Spinal cord (tissue), 4 donors: ENCODE data around the gene ZBTB22. TPM values are rescaled to one million over a fixed set of nuclear protein-coding genes. Genes with fewer than 3 reads are reported as not detected.

Source experiments
- polyA plus RNA-seq, 2 donors: library from polyadenylated mRNA; unstranded; fragments of 120-200 nt; gene quantifications; one replicate each; pipeline ENCODE4 v1.2.1, GENCODE V29; 2013; ENCODE audit not compliant: insufficient read length in 2 of 2
- total RNA-seq, 2 donors: library from RNA; depleted of rRNA in 1 of 2; stranded (reverse); fragments of 120-200 nt in 1 of 2; fragments of >200 nt in 1 of 2; gene quantifications; one replicate each; pipeline versions ENCODE4 v1.2.3 to v1.2.4, GENCODE V29; 2013 to 2014

Gene ZBTB22
- total and polyA plus RNA-seq, 4 donors: 16.4 to 26.8 (median 25.4) TPM

Other genes with a start within 250 kb of the ZBTB22 start
- gene HLA-DPA1, start 244.1 kb downstream of the ZBTB22 start, total RNA-seq: 10 to 100 TPM; 19.8 to 23.1 TPM
- gene HLA-DPA1, start 244.1 kb downstream of the ZBTB22 start, polyA plus RNA-seq: 10 to 100 TPM in 1 of 2 donors, 1 to 10 TPM in 1; 6.6 to 13.7 TPM
- gene HLA-DPB1, start 241.8 kb downstream of the ZBTB22 start, total RNA-seq: 10 to 100 TPM; 15.4 to 21.3 TPM
- 10 to 100 TPM; 10.5 to 11.4 TPM for gene HLA-DPB1, start 241.8 kb downstream of the ZBTB22 start, polyA plus RNA-seq
- gene COL11A2, start 125.3 kb downstream of the ZBTB22 start, total RNA-seq: 1 to 10 TPM; 2.8 to 4.9 TPM
- 10 to 100 TPM; 10.4 to 12.6 TPM for gene COL11A2, start 125.3 kb downstream of the ZBTB22 start, polyA plus RNA-seq
- 10 to 100 TPM; 19.2 to 32.3 TPM for gene RXRB, start 117.1 kb downstream of the ZBTB22 start, total RNA-seq
- 10 to 100 TPM; 61.6 to 79.0 TPM for gene RXRB, start 117.1 kb downstream of the ZBTB22 start, polyA plus RNA-seq
- gene SLC39A7, start 116.9 kb downstream of the ZBTB22 start, total RNA-seq: 10 to 100 TPM; 55.0 to 87.3 TPM
- gene SLC39A7, start 116.9 kb downstream of the ZBTB22 start, polyA plus RNA-seq: 100 to 1,000 TPM in 1 of 2 donors, 10 to 100 TPM in 1; 86.7 to 103 TPM
- 10 to 100 TPM in 1 of 2 donors, 1 to 10 TPM in 1; 7.8 to 24.8 TPM for gene HSD17B8, start 113.1 kb downstream of the ZBTB22 start, total RNA-seq
- 10 to 100 TPM in 1 of 2 donors, 1 to 10 TPM in 1; 8.5 to 10.5 TPM for gene HSD17B8, start 113.1 kb downstream of the ZBTB22 start, polyA plus RNA-seq
- gene RING1, start 109.2 kb downstream of the ZBTB22 start, total RNA-seq: 10 to 100 TPM; 19.0 to 43.9 TPM
- 10 to 100 TPM; 63.3 to 71.0 TPM for gene RING1, start 109.2 kb downstream of the ZBTB22 start, polyA plus RNA-seq
- 10 to 100 TPM; 35.4 to 49.3 TPM for gene VPS52, start 45.9 kb downstream of the ZBTB22 start, total RNA-seq
- gene VPS52, start 45.9 kb downstream of the ZBTB22 start, polyA plus RNA-seq: 10 to 100 TPM; 69.2 to 87.3 TPM
- gene RPS18, start 45.7 kb downstream of the ZBTB22 start, total RNA-seq: 1,000 to 10,000 TPM; 1,293 to 3,565 TPM
- gene RPS18, start 45.7 kb downstream of the ZBTB22 start, polyA plus RNA-seq: 1,000 to 10,000 TPM; 1,607 to 1,704 TPM
- gene B3GALT4, start 40.6 kb downstream of the ZBTB22 start, total RNA-seq: 10 to 100 TPM in 1 of 2 donors, 1 to 10 TPM in 1; 5.8 to 12.9 TPM
- 1 to 10 TPM; 6.2 to 8.1 TPM for gene B3GALT4, start 40.6 kb downstream of the ZBTB22 start, polyA plus RNA-seq
- gene WDR46, start 28.5 kb downstream of the ZBTB22 start, total RNA-seq: 10 to 100 TPM; 31.7 to 53.8 TPM
- 10 to 100 TPM; 51.8 to 60.5 TPM for gene WDR46, start 28.5 kb downstream of the ZBTB22 start, polyA plus RNA-seq
- 10 to 100 TPM; 30.4 to 54.4 TPM for gene PFDN6, start 28.1 kb downstream of the ZBTB22 start, total RNA-seq
- gene PFDN6, start 28.1 kb downstream of the ZBTB22 start, polyA plus RNA-seq: 10 to 100 TPM; 78.5 to 80.2 TPM
- gene RGL2, start 18.8 kb downstream of the ZBTB22 start, total RNA-seq: 10 to 100 TPM; 23.6 to 63.8 TPM
- 100 to 1,000 TPM; 101 to 119 TPM for gene RGL2, start 18.8 kb downstream of the ZBTB22 start, polyA plus RNA-seq
- 10 to 100 TPM; 42.8 to 48.0 TPM for gene TAPBP, start 3.7 kb downstream of the ZBTB22 start, total RNA-seq
- 10 to 100 TPM; 41.3 to 49.2 TPM for gene TAPBP, start 3.7 kb downstream of the ZBTB22 start, polyA plus RNA-seq
- 10 to 100 TPM; 18.0 to 35.5 TPM for gene DAXX, start 5.2 kb upstream of the ZBTB22 start, total RNA-seq
- 10 to 100 TPM; 50.8 to 51.9 TPM for gene DAXX, start 5.2 kb upstream of the ZBTB22 start, polyA plus RNA-seq
- 10 to 100 TPM in 1 of 2 donors, 1 to 10 TPM in 1; 6.7 to 12.9 TPM for gene KIFC1, start 74.1 kb upstream of the ZBTB22 start, total RNA-seq
- gene KIFC1, start 74.1 kb upstream of the ZBTB22 start, polyA plus RNA-seq: 10 to 100 TPM; 18.0 to 25.9 TPM
- 10 to 100 TPM; 17.2 to 55.4 TPM for gene PHF1, start 93.3 kb upstream of the ZBTB22 start, total RNA-seq
- gene PHF1, start 93.3 kb upstream of the ZBTB22 start, polyA plus RNA-seq: 100 to 1,000 TPM; 116 to 128 TPM
- gene CUTA, start 100.4 kb upstream of the ZBTB22 start, total RNA-seq: 100 to 1,000 TPM in 1 of 2 donors, 10 to 100 TPM in 1; 64.9 to 202 TPM
- gene CUTA, start 100.4 kb upstream of the ZBTB22 start, polyA plus RNA-seq: 100 to 1,000 TPM; 211 to 241 TPM
- gene SYNGAP1, start 102.3 kb upstream of the ZBTB22 start, total RNA-seq: 10 to 100 TPM; 11.5 to 21.0 TPM
- 10 to 100 TPM; 84.7 to 98.9 TPM for gene SYNGAP1, start 102.3 kb upstream of the ZBTB22 start, polyA plus RNA-seq
- gene ZBTB9, start 136.8 kb upstream of the ZBTB22 start, total RNA-seq: 10 to 100 TPM in 1 of 2 donors, 1 to 10 TPM in 1; 7.1 to 13.1 TPM
- 10 to 100 TPM; 12.6 to 14.1 TPM for gene ZBTB9, start 136.8 kb upstream of the ZBTB22 start, polyA plus RNA-seq